T-helper 22 cell (primary cell): Measurements from ENCODE around the gene MST1R.
"Not testable (repeated sequence)": the region's sequence is repeated elsewhere in the genome, so short reads cannot be mapped to it uniquely, and the experiment has no call there.

Experiments used
- DNase-seq: peaks from one replicate; pipeline ENCODE4 v3.0.0-alpha.2; 2020; ENCODE audit warnings: low read depth

The MST1R gene

DNA sequence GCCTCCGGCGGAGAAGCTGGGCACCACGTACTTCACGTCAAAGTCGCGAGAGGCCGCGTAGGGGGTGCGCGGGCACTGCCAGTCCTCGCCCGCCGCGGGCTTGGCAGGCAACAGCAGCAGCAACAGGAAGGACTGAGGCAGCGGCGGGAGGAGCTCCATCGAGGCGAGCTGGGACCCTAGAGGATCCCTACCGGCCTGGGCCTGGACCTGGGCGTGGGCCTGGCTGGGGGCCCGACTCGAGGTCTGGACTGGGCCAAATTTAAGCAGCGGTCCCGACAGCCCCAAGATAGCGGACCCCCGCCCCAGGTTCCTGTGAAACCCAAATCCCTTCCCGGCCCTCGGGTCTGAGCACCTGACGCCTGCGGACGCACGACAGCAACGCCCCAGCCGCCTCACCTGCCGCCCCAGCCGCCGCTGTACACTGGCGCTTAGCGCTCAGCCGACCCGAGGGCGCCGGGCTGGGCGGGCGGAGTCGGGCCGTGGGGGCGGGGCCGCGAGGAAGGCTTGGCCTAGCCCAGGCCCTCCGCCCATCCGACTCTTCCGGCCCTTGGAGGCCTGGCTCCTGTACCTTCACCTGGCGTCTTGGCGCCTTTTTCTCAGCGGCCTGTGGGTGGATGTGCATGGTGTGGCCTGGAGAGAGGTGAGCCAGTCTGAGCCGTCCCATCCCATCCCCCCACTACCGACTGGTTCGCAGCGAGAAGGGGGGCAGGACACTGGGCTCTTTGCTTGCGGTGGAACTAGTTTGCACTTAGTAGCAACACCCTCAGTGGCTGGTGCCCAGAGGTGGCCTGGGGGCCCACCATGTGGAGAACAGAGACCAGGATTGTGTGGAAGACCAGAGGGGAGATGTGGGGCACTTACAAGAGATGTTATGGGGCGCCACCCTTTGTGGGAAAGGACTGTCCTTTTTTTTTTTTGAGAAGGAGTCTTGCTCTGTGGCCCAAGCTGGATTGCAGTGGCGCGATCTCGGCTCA lies at the start of gene MST1R:
MST1R (minus strand) TSS at position 423 of the 974 bp plus-strand sequence; CDS start at position 159, 264 bp downstream.
- DNase-seq, result peak; percentile 70

DNA sequence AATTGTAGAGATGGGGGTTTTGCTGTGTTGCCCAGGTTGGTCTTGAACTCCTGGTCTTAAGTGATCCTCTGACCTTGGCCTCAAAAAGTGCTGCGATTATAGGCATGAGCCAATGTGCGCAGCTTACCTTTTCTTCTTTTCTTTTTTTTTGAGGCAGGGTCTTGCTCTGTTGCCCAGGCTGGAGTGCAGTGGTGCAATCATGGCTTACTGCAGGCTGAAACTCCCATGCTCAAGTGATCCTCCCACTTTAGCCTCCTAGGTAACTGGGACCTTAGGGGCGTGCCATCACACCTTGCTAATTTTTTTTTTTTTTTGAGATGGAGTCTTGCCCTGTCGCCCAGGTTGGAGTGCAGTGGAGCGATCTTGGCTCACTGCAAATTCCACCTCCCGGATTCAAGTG lies 49.3 kb upstream of the MST1R start:
- no peak for DNase-seq

- no peak for DNase-seq
Measured at GRCh38 chr3:49942651-49943050, 39.0 kb upstream of the MST1R start.

DNA sequence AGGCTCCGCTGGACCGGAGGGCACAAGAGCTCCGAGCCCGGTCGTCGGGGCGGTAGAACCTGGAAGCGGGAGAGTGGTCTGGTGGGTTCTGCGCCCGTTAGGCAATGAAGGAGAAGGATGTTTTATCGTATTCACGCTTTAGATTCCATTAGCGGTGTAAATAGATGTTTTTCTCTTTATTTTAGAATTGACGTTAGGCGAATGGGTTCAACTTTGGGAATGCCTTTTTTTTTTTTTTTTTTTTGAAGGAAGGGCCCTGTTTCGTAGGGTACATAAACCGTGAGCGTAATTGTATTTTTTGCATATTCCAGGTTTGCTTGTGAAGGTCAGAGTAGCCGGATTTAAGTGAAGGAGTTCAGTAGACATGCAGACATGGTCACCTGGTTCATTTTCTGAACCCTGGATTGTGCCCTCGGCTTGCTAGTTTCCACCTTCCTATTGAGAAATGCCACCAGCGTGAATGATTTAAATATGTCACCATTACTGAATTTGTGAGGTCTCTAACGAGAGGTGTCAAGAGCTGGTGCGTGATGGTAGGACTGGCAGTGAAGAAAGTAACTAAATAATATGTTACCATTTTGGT lies 37.1 kb upstream of the MST1R start:
- DNase-seq, result no peak

DNA sequence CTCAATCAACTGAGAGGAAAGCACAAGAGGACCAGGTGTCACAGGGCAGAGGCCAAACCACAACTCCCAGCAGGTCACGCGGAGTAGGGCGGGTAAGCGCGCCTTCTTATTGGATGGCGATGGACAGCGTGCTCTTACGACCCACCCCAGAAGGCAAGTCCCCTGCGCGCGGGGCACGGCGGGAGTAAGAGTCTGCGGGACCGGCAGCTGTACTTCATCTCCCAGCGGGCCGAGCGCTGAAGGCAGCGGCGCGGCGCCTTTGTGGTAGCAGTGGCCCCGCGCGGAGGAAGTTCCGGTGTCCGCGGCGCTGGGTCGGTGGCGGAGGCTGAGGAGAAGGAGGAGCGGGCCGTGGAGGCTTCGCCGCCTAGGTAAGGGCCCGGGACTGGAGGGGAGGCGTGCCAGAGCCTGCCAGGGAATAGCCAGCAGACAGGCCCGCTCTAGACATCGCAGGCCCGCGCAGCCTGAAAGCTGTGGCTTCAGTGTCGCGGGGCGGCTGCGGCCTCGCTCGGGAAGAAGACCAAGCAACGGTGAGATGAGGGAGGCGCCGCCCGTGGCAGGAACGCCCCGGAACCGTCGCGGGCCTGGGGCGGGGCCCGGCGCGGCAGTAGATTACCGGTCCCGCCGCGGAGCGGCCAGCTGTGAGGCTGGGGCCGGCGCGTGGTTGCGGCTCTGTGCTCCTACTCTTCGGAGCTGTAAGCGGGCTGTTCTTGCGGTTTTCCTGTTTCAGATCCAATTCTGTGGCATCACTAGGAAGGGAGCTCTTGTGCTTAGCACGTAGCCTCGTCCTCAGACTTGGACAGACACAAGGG lies 36.4 kb upstream of the MST1R start, which contains the start of gene RBM6:
RBM6 (plus strand) TSS at position 293 of the 809 bp plus-strand sequence. CDS start 22,492 bp downstream, outside the sequence.
- peak; percentile 92 for DNase-seq

GRCh38 chr3:49937090-49937489 lies 33.4 kb upstream of the MST1R start:
- DNase-seq, result no peak

GRCh38 chr3:49932281-49932680 lies 28.6 kb upstream of the MST1R start:
- DNase-seq, result not testable (repeated sequence)

GRCh38 chr3:49930922-49931321 lies 27.2 kb upstream of the MST1R start:
- DNase-seq, result no peak

GRCh38 chr3:49930168-49930690 lies 26.6 kb upstream of the MST1R start:
- DNase-seq, result no peak

GRCh38 chr3:49929291-49930167 lies 25.9 kb upstream of the MST1R start, which contains the start of gene MON1A:
Gene MON1A (minus strand): TSS chr3:49929811. CDS start chr3:49913346, 16,465 bp downstream.
- DNase-seq, result peak; percentile 76

DNA sequence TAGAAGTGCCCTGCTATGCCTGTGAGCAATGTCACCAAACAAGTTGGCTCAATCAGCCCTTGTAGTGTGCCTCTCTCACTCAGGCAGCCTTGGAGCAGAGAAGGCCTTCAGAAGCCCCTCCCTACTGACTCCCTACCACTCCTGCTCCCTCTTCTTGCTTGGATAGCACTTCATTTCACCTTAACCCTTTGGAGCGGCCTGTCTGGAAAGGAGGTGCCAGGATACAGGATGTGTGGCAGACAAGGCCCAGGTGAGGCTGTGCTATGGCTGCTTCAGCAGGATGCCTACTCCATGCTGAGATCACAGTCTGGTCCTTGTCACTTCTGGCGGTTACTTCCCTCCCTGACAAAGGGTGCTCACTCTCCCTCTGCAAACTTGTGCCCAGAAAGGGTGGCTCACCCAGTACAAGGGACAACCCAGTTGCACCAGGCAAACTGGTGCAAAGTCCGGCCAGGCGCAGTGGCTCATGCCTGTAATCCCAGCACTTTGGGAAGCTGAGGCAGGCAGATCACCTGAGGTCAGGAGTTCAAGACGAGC lies 24.9 kb upstream of the MST1R start:
- no peak for DNase-seq

- DNase-seq, result no peak
Measured at GRCh38 chr3:49927798-49928197, 24.1 kb upstream of the MST1R start.

DNA sequence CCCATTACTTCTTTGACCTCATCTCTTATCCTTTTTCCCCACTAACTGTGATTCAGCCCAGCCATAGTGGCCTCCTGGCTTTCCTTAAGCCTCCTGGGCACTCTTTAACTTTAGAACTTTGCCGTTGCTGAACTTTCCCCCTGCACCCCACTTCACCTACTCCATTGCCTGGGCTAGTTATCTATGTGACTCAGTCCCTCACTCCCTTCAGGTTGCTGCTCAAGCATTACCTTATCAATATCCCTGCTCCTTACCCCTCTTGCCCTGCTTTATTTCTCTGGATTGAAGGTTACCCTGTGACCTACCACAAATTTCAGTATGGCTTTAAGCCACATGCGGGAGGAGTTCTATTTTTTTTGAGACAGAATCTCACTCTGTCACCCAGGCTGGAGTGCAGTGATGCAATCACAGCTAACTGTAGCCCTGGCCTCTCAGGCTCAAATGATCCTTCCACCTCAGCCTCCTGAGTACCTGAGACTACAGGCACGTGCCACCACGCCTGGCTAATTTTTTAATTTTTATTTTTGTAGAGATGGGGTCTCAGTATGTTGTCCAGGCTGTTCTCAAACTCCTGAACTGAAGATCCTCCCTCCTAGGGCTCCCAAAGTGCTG lies 22.6 kb upstream of the MST1R start:
- DNase-seq, result no peak

DNA sequence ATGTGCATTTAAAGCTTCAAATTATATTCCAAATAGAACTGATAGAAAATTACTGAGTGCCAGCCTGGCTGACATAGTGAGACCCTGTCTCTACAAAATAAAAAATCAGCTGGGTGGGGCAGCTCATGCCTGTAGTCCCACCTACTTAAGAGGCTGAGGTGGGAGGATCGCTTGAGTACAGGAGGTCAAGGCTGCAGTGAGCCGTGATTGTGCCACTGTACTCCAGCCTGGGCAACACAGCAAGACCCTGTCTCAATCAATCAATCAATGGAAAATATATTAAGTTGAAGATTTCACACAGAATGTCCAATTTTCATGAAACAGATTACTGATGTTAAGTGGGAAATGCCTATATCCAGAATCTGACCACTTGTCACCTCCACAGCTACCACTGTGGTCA lies 21.8 kb upstream of the MST1R start:
- no peak for DNase-seq

DNA sequence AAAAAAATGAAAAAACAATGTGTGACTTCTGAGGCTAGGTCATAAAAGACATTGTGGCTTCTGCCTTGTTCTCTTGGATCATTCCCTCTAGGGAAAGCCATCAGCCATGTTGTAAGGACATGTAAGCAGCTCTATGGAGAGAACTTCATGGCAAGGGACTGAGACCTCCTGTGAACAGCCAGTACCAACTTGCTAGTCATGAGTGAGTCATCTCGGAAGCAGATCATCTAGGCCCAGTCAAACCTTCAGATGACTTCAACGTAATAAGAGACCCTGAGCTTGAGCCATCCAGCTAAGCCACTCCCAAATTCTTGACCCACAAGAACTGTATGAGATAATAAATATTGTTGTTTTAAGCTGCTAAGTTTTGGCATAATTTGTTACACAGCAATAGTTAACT lies 21.0 kb upstream of the MST1R start:
- DNase-seq, result no peak

GRCh38 chr3:49917806-49918590 lies 14.3 kb upstream of the MST1R start:
- not testable (repeated sequence) for DNase-seq

GRCh38 chr3:49916686-49917085 lies 13.0 kb upstream of the MST1R start:
- DNase-seq, result no peak

- DNase-seq, result no peak
Measured at GRCh38 chr3:49914906-49915305, 11.2 kb upstream of the MST1R start.

- DNase-seq, result no peak
Measured at GRCh38 chr3:49912881-49913281, 9.2 kb upstream of the MST1R start.
